ENCODE results near the gene HIGD1C.

DNA sequence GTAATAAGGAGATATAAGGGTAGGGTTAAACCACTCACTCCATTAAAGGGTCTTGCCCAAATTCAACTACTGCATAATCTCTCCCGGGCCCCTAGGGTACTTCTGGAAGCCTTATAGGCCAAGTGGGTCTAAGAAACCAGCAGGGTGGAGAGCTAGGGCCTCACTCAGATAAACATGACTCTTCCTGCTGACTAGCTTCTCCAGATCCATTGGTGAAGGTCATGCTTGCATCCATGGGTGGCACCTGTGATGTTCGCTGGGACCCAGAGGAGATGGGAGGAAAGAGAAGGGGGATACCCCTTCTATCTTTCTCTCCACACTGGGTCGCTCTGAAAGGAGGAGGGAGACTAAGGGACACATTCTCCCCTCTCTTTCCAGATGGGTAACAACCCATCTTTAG, 36.1 kb upstream of the HIGD1C start:
- TF ChIP-seq, protein P1, sequence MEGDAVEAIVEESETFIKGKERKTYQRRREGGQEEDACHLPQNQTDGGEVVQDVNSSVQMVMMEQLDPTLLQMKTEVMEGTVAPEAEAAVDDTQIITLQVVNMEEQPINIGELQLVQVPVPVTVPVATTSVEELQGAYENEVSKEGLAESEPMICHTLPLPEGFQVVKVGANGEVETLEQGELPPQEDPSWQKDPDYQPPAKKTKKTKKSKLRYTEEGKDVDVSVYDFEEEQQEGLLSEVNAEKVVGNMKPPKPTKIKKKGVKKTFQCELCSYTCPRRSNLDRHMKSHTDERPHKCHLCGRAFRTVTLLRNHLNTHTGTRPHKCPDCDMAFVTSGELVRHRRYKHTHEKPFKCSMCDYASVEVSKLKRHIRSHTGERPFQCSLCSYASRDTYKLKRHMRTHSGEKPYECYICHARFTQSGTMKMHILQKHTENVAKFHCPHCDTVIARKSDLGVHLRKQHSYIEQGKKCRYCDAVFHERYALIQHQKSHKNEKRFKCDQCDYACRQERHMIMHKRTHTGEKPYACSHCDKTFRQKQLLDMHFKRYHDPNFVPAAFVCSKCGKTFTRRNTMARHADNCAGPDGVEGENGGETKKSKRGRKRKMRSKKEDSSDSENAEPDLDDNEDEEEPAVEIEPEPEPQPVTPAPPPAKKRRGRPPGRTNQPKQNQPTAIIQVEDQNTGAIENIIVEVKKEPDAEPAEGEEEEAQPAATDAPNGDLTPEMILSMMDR (IDR thresholded peaks at IDR 0.05; ENCODE audit: insufficient read depth, low read length, poor library complexity, severe bottlenecking): no peak
- no peak for TF ChIP-seq EZH2phosphoT487 (conservative IDR thresholded peaks at IDR 0.05; ENCODE audit: low read length)

Data from SU-DHL-6 (cell line).